Activated CD4-positive, alpha-beta T cell treated with anti-CD3 and anti-CD28 coated beads, Interleukin-2, amount 10 ng/mL, durations not matched to agents 7 days and 5 days (primary cell): ENCODE measurements around the gene CLCA1. TPM values are rescaled to one million over a fixed set of nuclear protein-coding genes. Genes with fewer than 3 reads are reported as not detected.

Experiments
- CTCF ChIA-PET: fragments of 350-600 bp; sonication (Branson Sonifier 250); formaldehyde crosslinking; loops from one replicate; lab custom pipeline; 2021; ENCODE audit warnings: antibody characterized with exemption; lab: Charles Lee
- POLR2A ChIA-PET: fragments of 350-600 bp; sonication (Branson Sonifier 250); formaldehyde crosslinking; loops from one replicate; lab custom pipeline; 2021; ENCODE audit warnings: antibody characterized with exemption; lab: Charles Lee
- DNase-seq: peaks from one replicate; pipeline ENCODE4 v3.0.0-alpha.2; 2020
- H3K27ac Mint-ChIP-seq: one replicate; pipeline ENCODE4 v1.8.0; 2021; ENCODE audit warnings: mild to moderate bottlenecking, moderate library complexity, mixed read lengths
- H3K27me3 Mint-ChIP-seq: one replicate; pipeline ENCODE4 v1.8.0; 2021; ENCODE audit warnings: mixed read lengths
- H3K36me3 Mint-ChIP-seq: one replicate; pipeline ENCODE4 v1.8.0; 2021; ENCODE audit warnings: low read depth, mixed read lengths
- H3K4me1 Mint-ChIP-seq: one replicate; pipeline ENCODE4 v1.8.0; 2021; ENCODE audit warnings: mixed read lengths
- H3K4me3 Mint-ChIP-seq: one replicate; pipeline ENCODE4 v1.8.0; 2021; ENCODE audit warnings: mild to moderate bottlenecking, moderate library complexity, mixed read lengths
- H3K9me3 Mint-ChIP-seq: one replicate; pipeline ENCODE4 v1.8.0; 2021; ENCODE audit warnings: mixed read lengths
- total RNA-seq, 2 experiments: library from RNA; stranded (reverse); gene quantifications; one replicate each; pipeline ENCODE4 v1.2.3, GENCODE V29; 2021

The CLCA1 gene
- total RNA-seq, 2 experiments from 2014 or later = not detected

GRCh38 chr1:86470859-86471258 lies 2.1 kb downstream of the CLCA1 start:
- ChIA-PET POLR2A (no interaction called here), CTCF (no interaction called here)
- H3K27me3 Mint-ChIP-seq = peaks cover 13% of the 10 kb centered on the region
- no peaks in the 10 kb centered on the region for H3K36me3 Mint-ChIP-seq
- no peak overlapping the region for H3K27ac Mint-ChIP-seq
- no peaks in the 10 kb centered on the region for H3K4me1 Mint-ChIP-seq
- no peaks in the 10 kb centered on the region for H3K9me3 Mint-ChIP-seq
- no peak for DNase-seq
- no peak overlapping the region for H3K4me3 Mint-ChIP-seq

- POLR2A ChIA-PET = no interaction called here
- no peaks in the 10 kb centered on the region for H3K4me1 Mint-ChIP-seq
- no peaks in the 10 kb centered on the region for H3K9me3 Mint-ChIP-seq
- CTCF ChIA-PET = interaction anchor here (1.0 kb wide), 1 partner anchor 33 kb away, joined by 3 read pairs; no protein-coding TSS in a partner anchor
- H3K27ac Mint-ChIP-seq = no peak overlapping the region
- DNase-seq = no peak
- peaks cover 10% of the 10 kb centered on the region for H3K27me3 Mint-ChIP-seq
- H3K36me3 Mint-ChIP-seq = no peaks in the 10 kb centered on the region
- H3K4me3 Mint-ChIP-seq = no peak overlapping the region
Observed at GRCh38 chr1:86471291-86471690, 2.6 kb downstream of the CLCA1 start.

GRCh38 chr1:86472152-86472551 lies 3.4 kb downstream of the CLCA1 start:
- POLR2A ChIA-PET = no interaction called here
- H3K4me3 Mint-ChIP-seq = no peak overlapping the region
- CTCF ChIA-PET = interaction anchor here (0.6 to 2.2 kb wide), 4 partner anchors 30 to 340 kb away, joined by 3 to 11 read pairs (median 3); partner anchors contain the start of gene SH3GLB1
- no peak for DNase-seq
- H3K36me3 Mint-ChIP-seq = no peaks in the 10 kb centered on the region
- no peaks in the 10 kb centered on the region for H3K9me3 Mint-ChIP-seq
- H3K27ac Mint-ChIP-seq = no peak overlapping the region
- H3K4me1 Mint-ChIP-seq = no peaks in the 10 kb centered on the region
- peaks cover 10% of the 10 kb centered on the region for H3K27me3 Mint-ChIP-seq

GRCh38 chr1:86472767-86473166 lies 4.0 kb downstream of the CLCA1 start:
- CTCF ChIA-PET = interaction anchor here (1.8 to 2.2 kb wide), 2 partner anchors 29 to 231 kb away, joined by 3 to 11 read pairs; partner anchors contain the start of gene SH3GLB1
- no peak overlapping the region for H3K27ac Mint-ChIP-seq

GRCh38 chr1:86477256-86477655 lies 8.5 kb downstream of the CLCA1 start:
- DNase-seq = no peak
- CTCF ChIA-PET = no interaction called here
- no peak overlapping the region for H3K4me3 Mint-ChIP-seq
- POLR2A ChIA-PET = no interaction called here
- H3K36me3 Mint-ChIP-seq = no peaks in the 10 kb centered on the region
- peaks cover 10% of the 10 kb centered on the region for H3K27me3 Mint-ChIP-seq
- H3K4me1 Mint-ChIP-seq = no peaks in the 10 kb centered on the region
- no peaks in the 10 kb centered on the region for H3K9me3 Mint-ChIP-seq
- no peak overlapping the region for H3K27ac Mint-ChIP-seq

More at GRCh38 chr1:86472767-86473166, 4.0 kb downstream of the CLCA1 start:
- H3K4me3 Mint-ChIP-seq = no peak overlapping the region
- H3K36me3 Mint-ChIP-seq = no peaks in the 10 kb centered on the region
- DNase-seq = no peak
- POLR2A ChIA-PET = no interaction called here
- no peaks in the 10 kb centered on the region for H3K9me3 Mint-ChIP-seq
- peaks cover 10% of the 10 kb centered on the region for H3K27me3 Mint-ChIP-seq
- H3K4me1 Mint-ChIP-seq = no peaks in the 10 kb centered on the region

- POLR2A ChIA-PET = no interaction called here
- H3K4me1 Mint-ChIP-seq = no peaks in the 10 kb centered on the region
- peaks cover 8% of the 10 kb centered on the region for H3K27me3 Mint-ChIP-seq
- no peaks in the 10 kb centered on the region for H3K9me3 Mint-ChIP-seq
- no peak overlapping the region for H3K4me3 Mint-ChIP-seq
- no peak overlapping the region for H3K27ac Mint-ChIP-seq
- no peaks in the 10 kb centered on the region for H3K36me3 Mint-ChIP-seq
- CTCF ChIA-PET = no interaction called here
- DNase-seq = no peak
Observed at GRCh38 chr1:86477682-86478081, 9.0 kb downstream of the CLCA1 start.

- Mint-ChIP-seq H3K36me3 (no peaks in the 10 kb centered on the region), H3K4me1 (no peaks in the 10 kb centered on the region), H3K4me3 (no peak overlapping the region), H3K27ac (no peak overlapping the region), H3K9me3 (no peaks in the 10 kb centered on the region), H3K27me3 (peaks cover 7% of the 10 kb centered on the region)
- DNase-seq = no peak
- CTCF ChIA-PET = no interaction called here
- POLR2A ChIA-PET = no interaction called here
Observed at GRCh38 chr1:86478416-86479156, 9.9 kb downstream of the CLCA1 start.

GRCh38 chr1:86481966-86482365 lies 13.2 kb downstream of the CLCA1 start:
- ChIA-PET POLR2A (no interaction called here), CTCF (interaction anchor here (0.7 kb wide), 1 partner anchor 22 kb away, joined by 3 read pairs; no protein-coding TSS in a partner anchor)
- H3K9me3 Mint-ChIP-seq = no peaks in the 10 kb centered on the region
- no peak overlapping the region for H3K4me3 Mint-ChIP-seq
- no peak overlapping the region for H3K27ac Mint-ChIP-seq
- DNase-seq = no peak
- no peaks in the 10 kb centered on the region for H3K4me1 Mint-ChIP-seq
- peaks cover 7% of the 10 kb centered on the region for H3K27me3 Mint-ChIP-seq
- no peaks in the 10 kb centered on the region for H3K36me3 Mint-ChIP-seq

GRCh38 chr1:86487131-86487810 lies 18.5 kb downstream of the CLCA1 start:
- Mint-ChIP-seq H3K4me3 (no peak overlapping the region), H3K36me3 (no peaks in the 10 kb centered on the region), H3K4me1 (no peaks in the 10 kb centered on the region), H3K9me3 (no peaks in the 10 kb centered on the region), H3K27ac (no peak overlapping the region), H3K27me3 (no peaks in the 10 kb centered on the region)
- DNase-seq = no peak
- ChIA-PET CTCF (no interaction called here), POLR2A (no interaction called here)

GRCh38 chr1:86487811-86488141 lies 19.0 kb downstream of the CLCA1 start:
- Mint-ChIP-seq H3K4me3 (no peak overlapping the region), H3K27ac (no peak overlapping the region), H3K9me3 (no peaks in the 10 kb centered on the region), H3K27me3 (peaks cover under 1% of the 10 kb centered on the region), H3K4me1 (no peaks in the 10 kb centered on the region), H3K36me3 (no peaks in the 10 kb centered on the region)
- ChIA-PET POLR2A (no interaction called here), CTCF (interaction anchor here (0.6 kb wide), 1 partner anchor 252 kb away, joined by 3 read pairs; no protein-coding TSS in a partner anchor)
- no peak for DNase-seq

GRCh38 chr1:86489242-86489878 lies 20.6 kb downstream of the CLCA1 start:
- H3K27ac Mint-ChIP-seq = no peak overlapping the region
- ChIA-PET CTCF (interaction anchor here (1.9 kb wide), 1 partner anchor 11 kb away, joined by 8 read pairs; no protein-coding TSS in a partner anchor), POLR2A (no interaction called here)
- H3K27me3 Mint-ChIP-seq = peaks cover 2% of the 10 kb centered on the region
- DNase-seq = no peak
- H3K36me3 Mint-ChIP-seq = no peaks in the 10 kb centered on the region
- H3K9me3 Mint-ChIP-seq = no peaks in the 10 kb centered on the region
- no peak overlapping the region for H3K4me3 Mint-ChIP-seq
- no peaks in the 10 kb centered on the region for H3K4me1 Mint-ChIP-seq

GRCh38 chr1:86491171-86491950 lies 22.6 kb downstream of the CLCA1 start:
- Mint-ChIP-seq H3K27me3 (peaks cover 2% of the 10 kb centered on the region), H3K4me1 (no peaks in the 10 kb centered on the region), H3K27ac (no peak overlapping the region), H3K9me3 (no peaks in the 10 kb centered on the region), H3K4me3 (no peak overlapping the region), H3K36me3 (no peaks in the 10 kb centered on the region)
- POLR2A ChIA-PET = no interaction called here
- no peak for DNase-seq
- CTCF ChIA-PET = interaction anchor here (0.6 to 1.9 kb wide), 2 partner anchors 9 to 16 kb away, joined by 3 to 8 read pairs; no protein-coding TSS in a partner anchor
